Hepatocyte (in vitro differentiated cells): ENCODE results near the gene HBA1.

Source experiments
- EZH2phosphoT487 ChIP-seq: fragments of 200-600 bp; sonication (generic); IDR thresholded peaks from one replicate; pipeline ENCODE4 v1.6.1; 2018; ENCODE audit warnings: antibody characterized with exemption, mild to moderate bottlenecking, low read depth, moderate library complexity; ENCODE audit not compliant: unreplicated experiment, severe bottlenecking
- TF ChIP-seq, protein P1 (sequence below): fragments of 200-600 bp; sonication (generic); IDR thresholded peaks from 2 replicates; pipeline ENCODE4 v1.5.1; 2016; ENCODE audit warnings: antibody characterized with exemption, mild to moderate bottlenecking; ENCODE audit not compliant: poor library complexity

- TF ChIP-seq, protein P1, sequence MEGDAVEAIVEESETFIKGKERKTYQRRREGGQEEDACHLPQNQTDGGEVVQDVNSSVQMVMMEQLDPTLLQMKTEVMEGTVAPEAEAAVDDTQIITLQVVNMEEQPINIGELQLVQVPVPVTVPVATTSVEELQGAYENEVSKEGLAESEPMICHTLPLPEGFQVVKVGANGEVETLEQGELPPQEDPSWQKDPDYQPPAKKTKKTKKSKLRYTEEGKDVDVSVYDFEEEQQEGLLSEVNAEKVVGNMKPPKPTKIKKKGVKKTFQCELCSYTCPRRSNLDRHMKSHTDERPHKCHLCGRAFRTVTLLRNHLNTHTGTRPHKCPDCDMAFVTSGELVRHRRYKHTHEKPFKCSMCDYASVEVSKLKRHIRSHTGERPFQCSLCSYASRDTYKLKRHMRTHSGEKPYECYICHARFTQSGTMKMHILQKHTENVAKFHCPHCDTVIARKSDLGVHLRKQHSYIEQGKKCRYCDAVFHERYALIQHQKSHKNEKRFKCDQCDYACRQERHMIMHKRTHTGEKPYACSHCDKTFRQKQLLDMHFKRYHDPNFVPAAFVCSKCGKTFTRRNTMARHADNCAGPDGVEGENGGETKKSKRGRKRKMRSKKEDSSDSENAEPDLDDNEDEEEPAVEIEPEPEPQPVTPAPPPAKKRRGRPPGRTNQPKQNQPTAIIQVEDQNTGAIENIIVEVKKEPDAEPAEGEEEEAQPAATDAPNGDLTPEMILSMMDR = no peak
- no peak for TF ChIP-seq EZH2phosphoT487
These were observed 8.7 kb downstream of the HBA1 start for GRCh38 chr16:185213-185612.
